ENCODE measurements around the gene PTPRG. TPM values are rescaled to one million over a fixed set of nuclear protein-coding genes. Genes with fewer than 3 reads are reported as not detected.

The PTPRG gene
- total and polyA plus RNA-seq, 2 donors (not counting 3 experiments of a cell fraction or from before 2014, with no cell fraction given) = 8.9 to 39.1 TPM

DNA sequence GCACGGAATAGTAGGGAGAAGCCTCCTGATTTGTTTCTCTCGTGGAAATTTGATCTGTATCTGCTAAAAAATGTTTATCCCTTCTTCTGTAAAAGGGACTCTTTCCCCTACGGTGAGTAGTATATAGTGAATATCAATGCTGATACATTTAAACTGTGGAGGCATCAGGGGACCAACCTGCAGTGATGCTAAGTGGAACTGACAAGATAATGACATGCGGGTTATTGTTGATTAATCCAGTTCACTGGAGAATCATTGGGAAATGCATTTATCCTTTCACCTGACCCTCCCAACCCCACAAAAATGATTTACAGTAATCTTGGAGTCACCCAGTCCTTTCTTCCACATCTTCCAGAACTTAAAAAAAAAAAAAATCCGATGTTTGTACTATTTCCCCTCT lies 264.8 kb downstream of the PTPRG start:
- BruUV-seq (replicated peaks) = no TSS peak
- H4K20me1 ChIP-seq (replicated peaks; ENCODE audit: control insufficient read depth, extremely low read depth, insufficient read depth, low read length) = no peaks in the 10 kb centered on the region
- peaks cover 18% of the 10 kb centered on the region for H3K4me1 ChIP-seq (ENCODE audit: control insufficient read depth, extremely low read depth, insufficient read depth, low read length)
- ChIA-PET CTCF (interaction anchor here (1.8 kb wide), 1 partner anchor 362 kb away, joined by 6 read pairs; no protein-coding TSS in a partner anchor), POLR2A (no interaction called here)
- intact Hi-C loops (cut with micrococcal nuclease) = no loop called here
- H3K36me3 ChIP-seq (ENCODE audit: control insufficient read depth in 2 of 2, extremely low read depth in 1 of 2, insufficient read depth in 2 of 2, low read length in 2 of 2) = no peaks in the 10 kb centered on the region
- TF ChIP-seq FOS (IDR thresholded peaks at IDR 0.05; ENCODE audit: borderline replicate concordance, insufficient read depth, low read length) (no peak), MYC (IDR thresholded peaks at IDR 0.05; ENCODE audit: low read depth, low read length) (no peak), EZH2 (IDR thresholded peaks at IDR 0.05; ENCODE audit: borderline replicate concordance, low read depth, low read length, severe bottlenecking) (no peak), GATA2 (IDR thresholded peaks at IDR 0.05; ENCODE audit: insufficient read depth, insufficient read length, low read depth, low read length) (no peak), POLR2A (IDR thresholded peaks at IDR 0.05; ENCODE audit: low read depth, low read length) (no peak), JUN (IDR thresholded peaks at IDR 0.05; ENCODE audit: borderline replicate concordance, insufficient read depth, insufficient read length, low read depth) (no peak), POLR2AphosphoS5 (IDR thresholded peaks at IDR 0.05; ENCODE audit: insufficient read depth, low read depth, low read length) (no peak)
- TF ChIP-seq, protein P1, sequence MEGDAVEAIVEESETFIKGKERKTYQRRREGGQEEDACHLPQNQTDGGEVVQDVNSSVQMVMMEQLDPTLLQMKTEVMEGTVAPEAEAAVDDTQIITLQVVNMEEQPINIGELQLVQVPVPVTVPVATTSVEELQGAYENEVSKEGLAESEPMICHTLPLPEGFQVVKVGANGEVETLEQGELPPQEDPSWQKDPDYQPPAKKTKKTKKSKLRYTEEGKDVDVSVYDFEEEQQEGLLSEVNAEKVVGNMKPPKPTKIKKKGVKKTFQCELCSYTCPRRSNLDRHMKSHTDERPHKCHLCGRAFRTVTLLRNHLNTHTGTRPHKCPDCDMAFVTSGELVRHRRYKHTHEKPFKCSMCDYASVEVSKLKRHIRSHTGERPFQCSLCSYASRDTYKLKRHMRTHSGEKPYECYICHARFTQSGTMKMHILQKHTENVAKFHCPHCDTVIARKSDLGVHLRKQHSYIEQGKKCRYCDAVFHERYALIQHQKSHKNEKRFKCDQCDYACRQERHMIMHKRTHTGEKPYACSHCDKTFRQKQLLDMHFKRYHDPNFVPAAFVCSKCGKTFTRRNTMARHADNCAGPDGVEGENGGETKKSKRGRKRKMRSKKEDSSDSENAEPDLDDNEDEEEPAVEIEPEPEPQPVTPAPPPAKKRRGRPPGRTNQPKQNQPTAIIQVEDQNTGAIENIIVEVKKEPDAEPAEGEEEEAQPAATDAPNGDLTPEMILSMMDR (IDR thresholded peaks at IDR 0.05; ENCODE audit: extremely low read depth in 1 of 2, insufficient read depth in 1 of 2, low read depth in 1 of 2, low read length in 2 of 2) = no peak
- TF ChIP-seq, protein P2, sequence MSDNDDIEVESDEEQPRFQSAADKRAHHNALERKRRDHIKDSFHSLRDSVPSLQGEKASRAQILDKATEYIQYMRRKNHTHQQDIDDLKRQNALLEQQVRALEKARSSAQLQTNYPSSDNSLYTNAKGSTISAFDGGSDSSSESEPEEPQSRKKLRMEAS (IDR thresholded peaks at IDR 0.05; ENCODE audit: insufficient read depth, insufficient read length) = no peak
- no peaks in the 10 kb centered on the region for H3K27me3 ChIP-seq (ENCODE audit: control insufficient read depth in 2 of 2, insufficient read depth in 2 of 2, low read length in 2 of 2)
- no peaks in the 10 kb centered on the region for H3K9me3 ChIP-seq (replicated peaks; ENCODE audit: control insufficient read depth, insufficient read depth, low read length)
- no peak overlapping the region for H2AFZ ChIP-seq (ENCODE audit: low read depth, low read length)
- no peaks in the 10 kb centered on the region for H3K9me1 ChIP-seq (replicated peaks; ENCODE audit: control insufficient read depth, extremely low read depth, insufficient read depth, low read length)
- no peak overlapping the region for H3K4me2 ChIP-seq (ENCODE audit: insufficient read depth, low read length)
- peaks cover 3% of the 10 kb centered on the region for H3K79me2 ChIP-seq (ENCODE audit: control insufficient read depth, insufficient read depth, low read length)
- DNase-seq (ENCODE audit: low read depth, low spot score) (no peak), FAIRE-seq (no peak)
- no peak overlapping the region for H3K27ac ChIP-seq (ENCODE audit: insufficient read depth, low read depth, low read length)
- dilution Hi-C loops (cut with MboI; ENCODE audit: extremely low pct_ligation_motif_present, low sequenced_read_pairs) = no loop called here
- no peak overlapping the region for H3K4me3 ChIP-seq (replicated peaks in 1 of 3; ENCODE audit: insufficient read depth in 1 of 3, low read depth in 1 of 3, low read length in 3 of 3)
- H3K9ac ChIP-seq (replicated peaks; ENCODE audit: extremely low read depth, insufficient read depth, low read length) = no peak overlapping the region
